H9 (cell line): ENCODE data around the gene ATF2. TPM values are rescaled to one million over a fixed set of nuclear protein-coding genes. Genes with fewer than 3 reads are reported as not detected.

ENCODE experiments used
- DNase-seq: peaks from one replicate; pipeline ENCODE4 v3.0.0-alpha.2; 2017
- H2AFZ ChIP-seq: one replicate; pipeline ENCODE4 v1.6.1; 2013; ENCODE audit warnings: mild to moderate bottlenecking, low read length, control low read depth, moderate library complexity
- H2AK5ac ChIP-seq: 2 replicates; pipeline ENCODE4 v1.6.1; 2013; ENCODE audit warnings: low read length, control low read depth, mixed read lengths; ENCODE audit not compliant: insufficient read length
- H2BK120ac ChIP-seq: one replicate; pipeline ENCODE4 v1.6.1; 2013; ENCODE audit warnings: low read depth, mild to moderate bottlenecking, low read length, control low read depth, inconsistent platforms; ENCODE audit not compliant: poor library complexity, severe bottlenecking
- H2BK12ac ChIP-seq: 2 replicates; pipeline ENCODE4 v1.6.1; 2013; ENCODE audit warnings: low read length, control low read depth, mixed read lengths, low read depth; ENCODE audit not compliant: insufficient read length
- H2BK15ac ChIP-seq: 2 replicates; pipeline ENCODE4 v1.6.1; 2013; ENCODE audit warnings: low read depth, low read length, control low read depth
- H2BK20ac ChIP-seq: one replicate; pipeline ENCODE4 v1.6.1; 2013; ENCODE audit warnings: low read depth, mild to moderate bottlenecking, low read length, control low read depth, inconsistent platforms; ENCODE audit not compliant: poor library complexity, severe bottlenecking
- H2BK5ac ChIP-seq: 2 replicates; pipeline ENCODE4 v1.6.1; 2013; ENCODE audit warnings: low read length, control low read depth, mixed read lengths; ENCODE audit not compliant: insufficient read length
- H3K14ac ChIP-seq: 2 replicates; pipeline ENCODE4 v1.6.1; 2013; ENCODE audit warnings: low read length, control low read depth; ENCODE audit not compliant: insufficient read depth
- H3K18ac ChIP-seq: 2 replicates; pipeline ENCODE4 v1.6.1; 2013; ENCODE audit warnings: low read depth, mild to moderate bottlenecking, mixed read lengths, low read length, control low read depth; ENCODE audit not compliant: insufficient read length
- H3K23ac ChIP-seq: 2 replicates; pipeline ENCODE4 v1.6.1; 2013; ENCODE audit warnings: low read length, control low read depth, mixed read lengths, low read depth; ENCODE audit not compliant: insufficient read length
- H3K23me2 ChIP-seq: 2 replicates; pipeline ENCODE4 v1.6.1; 2013; ENCODE audit warnings: low read depth, mild to moderate bottlenecking, mixed read lengths, low read length, control low read depth; ENCODE audit not compliant: insufficient read length, poor library complexity, severe bottlenecking
- H3K27ac ChIP-seq: 2 replicates; pipeline ENCODE4 v1.5.1; 2013; ENCODE audit warnings: low read length, control low read depth, mixed read lengths, low read depth; ENCODE audit not compliant: insufficient read length
- H3K27me3 ChIP-seq: 2 replicates; pipeline ENCODE4 v1.6.1; 2013; ENCODE audit warnings: low read length, control low read depth, inconsistent platforms; ENCODE audit not compliant: insufficient read depth
- H3K4ac ChIP-seq: 2 replicates; pipeline ENCODE4 v1.6.1; 2013; ENCODE audit warnings: low read depth, mild to moderate bottlenecking, control low read depth, inconsistent platforms, low read length, moderate library complexity
- H3K4me1 ChIP-seq: 2 replicates; pipeline ENCODE4 v1.6.1; 2013; ENCODE audit warnings: low read length, control low read depth, inconsistent platforms; ENCODE audit not compliant: insufficient read depth
- H3K4me2 ChIP-seq: 2 replicates; pipeline ENCODE4 v1.6.1; 2013; ENCODE audit warnings: low read length, control low read depth, mixed read lengths; ENCODE audit not compliant: insufficient read length, insufficient read depth
- H3K56ac ChIP-seq: 2 replicates; pipeline ENCODE4 v1.6.1; 2013; ENCODE audit warnings: low read depth, mild to moderate bottlenecking, mixed read lengths, low read length, control low read depth; ENCODE audit not compliant: insufficient read length
- H3K79me1 ChIP-seq: 2 replicates; pipeline ENCODE4 v1.6.1; 2013; ENCODE audit warnings: low read depth, mild to moderate bottlenecking, moderate library complexity, low read length, control low read depth, inconsistent platforms; ENCODE audit not compliant: insufficient read depth, poor library complexity, severe bottlenecking
- H3K79me2 ChIP-seq: 2 replicates; pipeline ENCODE4 v1.6.1; 2013; ENCODE audit warnings: low read length, control low read depth, inconsistent platforms; ENCODE audit not compliant: insufficient read depth
- H3K9ac ChIP-seq: 2 replicates; pipeline ENCODE4 v1.6.1; 2013; ENCODE audit warnings: low read length, control low read depth, mixed read lengths; ENCODE audit not compliant: insufficient read length; ENCODE audit errors: extremely low read depth
- H3K9me3 ChIP-seq: one replicate; pipeline ENCODE4 v1.6.1; 2013; ENCODE audit warnings: low read depth, low read length, inconsistent platforms; ENCODE audit not compliant: control insufficient read depth
- H3T11ph ChIP-seq: one replicate; pipeline ENCODE4 v1.6.1; 2013; ENCODE audit warnings: mild to moderate bottlenecking, low read length, control low read depth, inconsistent platforms
- H4K20me1 ChIP-seq: one replicate; pipeline ENCODE4 v1.6.1; 2013; ENCODE audit not compliant: control insufficient read depth, insufficient read length, insufficient read depth
- H4K5ac ChIP-seq: 2 replicates; pipeline ENCODE4 v1.6.1; 2013; ENCODE audit warnings: low read depth, mild to moderate bottlenecking, mixed read lengths, low read length, control low read depth; ENCODE audit not compliant: insufficient read length
- H4K8ac ChIP-seq: replicated peaks from 2 replicates; pipeline ENCODE4 v1.6.1; 2013; ENCODE audit warnings: low read length, control low read depth, mixed read lengths, low read depth; ENCODE audit not compliant: insufficient read length
- H4K91ac ChIP-seq: 2 replicates; pipeline ENCODE4 v1.6.1; 2013; ENCODE audit warnings: low read depth, mild to moderate bottlenecking, moderate library complexity, mixed read lengths, low read length, control low read depth; ENCODE audit not compliant: insufficient read length
- H3K27ac Mint-ChIP-seq, 3 experiments: 2 replicates in 2 of 3; 3 replicates in 1 of 3; pipeline ENCODE4 v1.8.0; 2020 to 2021; ENCODE audit warnings: mixed read lengths in 3 of 3, mild to moderate bottlenecking in 1 of 3, moderate library complexity in 1 of 3
- H3K27me3 Mint-ChIP-seq: 2 replicates; pipeline ENCODE4 v1.8.0; 2021; ENCODE audit warnings: low read depth, mild to moderate bottlenecking, moderate library complexity, mixed read lengths
- H3K36me3 Mint-ChIP-seq, 3 experiments: 2 replicates in 2 of 3; 3 replicates in 1 of 3; pipeline ENCODE4 v1.8.0; 2020 to 2021; ENCODE audit warnings: low read depth in 3 of 3, mixed read lengths in 3 of 3; ENCODE audit not compliant: insufficient read depth in 1 of 3
- H3K4me1 Mint-ChIP-seq, 2 experiments: 2 replicates each; pipeline ENCODE4 v1.8.0; 2020; ENCODE audit warnings: mixed read lengths in 2 of 2
- H3K4me3 Mint-ChIP-seq, 2 experiments: 2 replicates in 1 of 2; 3 replicates in 1 of 2; pipeline ENCODE4 v1.8.0; 2020 to 2021; ENCODE audit warnings: mild to moderate bottlenecking in 2 of 2, mixed read lengths in 2 of 2, moderate library complexity in 1 of 2
- H3K9me3 Mint-ChIP-seq, 2 experiments: 2 replicates in 1 of 2; 3 replicates in 1 of 2; pipeline ENCODE4 v1.8.0; 2020; ENCODE audit warnings: mild to moderate bottlenecking in 2 of 2, mixed read lengths in 2 of 2, moderate library complexity in 1 of 2
- CTCF ChIP-seq: fragments of 200-600 bp; sonication (generic); conservative IDR thresholded peaks from 3 replicates; pipeline ENCODE4 v1.8.0; 2021; ENCODE audit warnings: antibody characterized with exemption, mild to moderate bottlenecking
- WGBS: extraction: QIAGEN DNeasy Blood & Tissue Kit; methylation state at CpG from one replicate; pipeline ENCODE4 v1.1.7; 2013; ENCODE audit warnings: missing lambda C conversion rate, low lambda C conversion rate, mixed read lengths; ENCODE audit not compliant: insufficient read length; ENCODE audit errors: extremely low coverage; 5-methylcytosine and 5-hydroxymethylcytosine counted together
- total RNA-seq: library from RNA; stranded (reverse); gene quantifications from 2 replicates; pipeline ENCODE4 v1.2.1, GENCODE V29; 2021

Gene ATF2
- total RNA-seq, 1 experiment from 2014 or later: 40.9 TPM

DNA sequence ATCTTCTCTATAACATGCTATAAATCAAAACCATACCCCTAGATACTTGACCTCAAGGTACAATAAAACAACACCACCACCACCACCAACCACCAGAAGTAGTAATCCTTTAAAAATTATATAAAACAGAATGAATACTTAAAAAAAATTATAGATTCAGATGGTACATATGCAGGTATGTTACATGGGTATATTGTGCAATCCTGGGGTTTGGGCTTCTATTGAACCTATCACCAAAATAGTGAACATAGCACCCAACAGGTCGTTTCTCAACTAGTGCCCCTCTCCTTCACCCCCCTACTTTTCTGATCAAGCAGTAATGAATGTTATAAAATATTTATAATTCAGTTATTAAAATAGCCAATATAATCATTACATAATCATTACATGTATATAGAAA is 91.7 kb downstream of the ATF2 start:
- no peak overlapping the region for H3K14ac ChIP-seq
- H3K4me1 ChIP-seq: no peaks in the 10 kb centered on the region
- no peak for DNase-seq
- no peak overlapping the region for H4K5ac ChIP-seq
- Mint-ChIP-seq H3K4me3 (no peak overlapping the region), H3K36me3 (peaks cover 18 to 59% (median 54%) of the 10 kb centered on the region in 3 experiments), H3K27ac (no peak overlapping the region), H3K27me3 (no peaks in the 10 kb centered on the region), H3K9me3 (no peaks in the 10 kb centered on the region; a peak in 1 of 5 replicates), H3K4me1 (peaks cover 0 to 3% of the 10 kb centered on the region in 2 experiments; a peak in 2 of 4 replicates)
- no peak overlapping the region for H4K91ac ChIP-seq
- no peaks in the 10 kb centered on the region for H3K79me2 ChIP-seq
- no peaks in the 10 kb centered on the region for H4K20me1 ChIP-seq
- H3K27me3 ChIP-seq: no peaks in the 10 kb centered on the region
- no peak overlapping the region for H2BK5ac ChIP-seq
- no peak overlapping the region for H2AFZ ChIP-seq
- no peak overlapping the region for H3K4me2 ChIP-seq
- no peak for TF ChIP-seq CTCF
- no peaks in the 10 kb centered on the region for H3K79me1 ChIP-seq
- no peak overlapping the region for H2BK120ac ChIP-seq
- no peak overlapping the region for H4K8ac ChIP-seq
- no peak overlapping the region for H3K4ac ChIP-seq
- H3K9ac ChIP-seq: no peak overlapping the region
- no peaks in the 10 kb centered on the region for H3K23me2 ChIP-seq
- H2BK20ac ChIP-seq: no peak overlapping the region
- H3K9me3 ChIP-seq: no peaks in the 10 kb centered on the region
- no peak overlapping the region for H2BK15ac ChIP-seq
- no peak overlapping the region for H3T11ph ChIP-seq
- H3K56ac ChIP-seq: no peak overlapping the region
- H2AK5ac ChIP-seq: no peak overlapping the region
- no peak overlapping the region for H3K18ac ChIP-seq
- H3K23ac ChIP-seq: no peak overlapping the region
- H2BK12ac ChIP-seq: no peak overlapping the region
- WGBS: no CpG with 5 or more reads among the region's 1 CpG
- H3K27ac ChIP-seq: no peak overlapping the region
